Measurements from ENCODE around the gene AQP3. TPM values are rescaled to one million over a fixed set of nuclear protein-coding genes. Genes with fewer than 3 reads are reported as not detected.
A peak's percentile ranks its signal among the peaks of the same experiment; 100 is the strongest.
"Not testable (repeated sequence)": the region's sequence is repeated elsewhere in the genome, so short reads cannot be mapped to it uniquely, and the experiment has no call there.

Gene AQP3
- polyA plus RNA-seq (ENCODE audit: insufficient read length in 3 of 3), result 100 to 1,000 TPM in 1 of 3 donors, 10 to 100 TPM in 2; 36.4 to 207 (median 64.7) TPM
- long read RNA-seq, donor 1, transcript AQP3-201 (6 exons, 1,871 nt), result major isoform, 22 of 67 reads
- long read RNA-seq, donor 1, partial matches to known transcripts, result 43 of 67 reads
- long read RNA-seq, donor 1, other reads (novel, unspliced or antisense), result 0 of 67 reads
- long read RNA-seq, donor 2, transcript AQP3-201 (6 exons, 1,871 nt), result major isoform, 32 of 40 reads
- long read RNA-seq, donor 2, partial matches to known transcripts, result 5 of 40 reads
- long read RNA-seq, donor 2, other reads (novel, unspliced or antisense), result 0 of 40 reads
- long read RNA-seq, donor 3, transcript AQP3-201 (6 exons, 1,871 nt), result major isoform, 32 of 32 reads
- long read RNA-seq, donor 3, partial matches to known transcripts, result 0 of 32 reads
- long read RNA-seq, donor 3, other reads (novel, unspliced or antisense), result 0 of 32 reads
- long read RNA-seq, donor 4, transcript AQP3-201 (6 exons, 1,871 nt), result major isoform, 65 of 66 reads
- long read RNA-seq, donor 4, partial matches to known transcripts, result 0 of 66 reads
- long read RNA-seq, donor 4, other reads (novel, unspliced or antisense), result 0 of 66 reads
- long read RNA-seq, donor 5, result 0 reads
- long read RNA-seq, donor 6, transcript AQP3-201 (6 exons, 1,871 nt), result major isoform, 51 of 53 reads
- long read RNA-seq, donor 6, partial matches to known transcripts, result 0 of 53 reads
- long read RNA-seq, donor 6, other reads (novel, unspliced or antisense), result 0 of 53 reads
- long read RNA-seq, donor 7, transcript AQP3-201 (6 exons, 1,871 nt), result major isoform, 19 of 21 reads
- long read RNA-seq, donor 7, partial matches to known transcripts, result 0 of 21 reads
- long read RNA-seq, donor 7, other reads (novel, unspliced or antisense), result 0 of 21 reads
- long read RNA-seq, donor 8, transcript AQP3-201 (6 exons, 1,871 nt), result major isoform, 76 of 79 reads
- long read RNA-seq, donor 8, partial matches to known transcripts, result 0 of 79 reads
- long read RNA-seq, donor 8, other reads (novel, unspliced or antisense), result 0 of 79 reads
- long read RNA-seq, donor 9, transcript AQP3-201 (6 exons, 1,871 nt), result major isoform, 34 of 34 reads
- long read RNA-seq, donor 9, partial matches to known transcripts, result 0 of 34 reads
- long read RNA-seq, donor 9, other reads (novel, unspliced or antisense), result 0 of 34 reads
- long read RNA-seq, donor 10, transcript AQP3-201 (6 exons, 1,871 nt), result major isoform, 20 of 22 reads
- long read RNA-seq, donor 10, partial matches to known transcripts, result 0 of 22 reads
- long read RNA-seq, donor 10, other reads (novel, unspliced or antisense), result 0 of 22 reads
- long read RNA-seq, donor 11, transcript AQP3-201 (6 exons, 1,871 nt), result major isoform, 19 of 19 reads
- long read RNA-seq, donor 11, partial matches to known transcripts, result 0 of 19 reads
- long read RNA-seq, donor 11, other reads (novel, unspliced or antisense), result 0 of 19 reads
- long read RNA-seq, donor 12, transcript AQP3-201 (6 exons, 1,871 nt), result major isoform, 17 of 18 reads
- long read RNA-seq, donor 12, partial matches to known transcripts, result 0 of 18 reads
- long read RNA-seq, donor 12, other reads (novel, unspliced or antisense), result 0 of 18 reads
- long read RNA-seq, donor 13, result 0 reads
- long read RNA-seq, donor 14, transcript AQP3-201 (6 exons, 1,871 nt), result major isoform, 17 of 18 reads
- long read RNA-seq, donor 14, partial matches to known transcripts, result 0 of 18 reads
- long read RNA-seq, donor 14, other reads (novel, unspliced or antisense), result 0 of 18 reads
- long read RNA-seq, donor 15, transcript AQP3-201 (6 exons, 1,871 nt), result major isoform, 16 of 16 reads
- long read RNA-seq, donor 15, partial matches to known transcripts, result 0 of 16 reads
- long read RNA-seq, donor 15, other reads (novel, unspliced or antisense), result 0 of 16 reads
- long read RNA-seq, donor 16, transcript AQP3-201 (6 exons, 1,871 nt), result major isoform, 57 of 58 reads
- long read RNA-seq, donor 16, partial matches to known transcripts, result 0 of 58 reads
- long read RNA-seq, donor 16, other reads (novel, unspliced or antisense), result 0 of 58 reads

DNA sequence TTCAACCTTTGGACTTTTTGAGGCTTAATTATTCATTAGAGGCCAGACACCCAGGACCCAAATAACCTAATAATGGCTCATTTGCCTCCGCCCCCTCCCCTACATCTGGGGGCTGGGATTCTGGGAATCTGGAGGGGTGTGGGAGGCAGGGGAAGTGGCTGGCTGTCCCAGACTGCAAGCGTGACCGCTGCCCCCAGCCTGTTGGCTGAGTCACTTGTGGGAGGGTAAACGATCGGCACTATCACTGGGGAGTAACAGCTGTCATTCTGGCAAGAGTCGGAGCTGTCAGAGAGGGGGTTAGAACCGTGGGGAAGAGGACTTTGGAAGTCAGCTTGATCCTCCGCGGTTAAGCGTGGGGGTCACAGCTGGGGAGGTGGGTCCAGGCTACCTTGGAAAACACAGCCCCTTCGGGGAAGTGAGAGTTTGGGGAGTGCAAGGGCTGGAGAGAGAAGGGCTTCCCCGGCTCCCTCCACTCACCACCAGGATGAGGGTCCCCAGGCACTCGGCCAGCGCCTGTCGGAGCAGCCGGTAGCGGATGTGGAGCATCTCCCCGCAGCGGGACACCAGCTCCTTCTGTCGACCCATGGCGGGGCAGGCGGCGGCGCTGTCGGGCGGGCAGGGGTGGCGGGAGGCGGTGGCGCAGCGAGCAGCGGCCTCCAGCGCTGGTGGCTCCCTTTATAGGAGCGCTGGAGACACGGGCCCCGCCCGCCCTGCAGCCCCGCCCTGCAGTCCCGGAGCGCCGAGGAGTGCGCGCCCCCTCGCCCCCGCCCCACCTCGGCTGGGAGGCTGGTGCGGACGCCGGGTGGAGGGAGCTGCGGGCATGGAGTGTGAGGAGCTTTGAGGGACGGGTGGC lies at the start of gene AQP3:
TSS of gene AQP3 (minus strand) at position 648 of the 853 bp plus-strand sequence. CDS start at position 585, 63 bp downstream.
- peak in 6 of 11 donors; percentile 36 to 65 (median 46) for DNase-seq (ENCODE audit: extremely low read depth in 1 of 11, low read depth in 9 of 11, low spot score in 4 of 11)

DNA sequence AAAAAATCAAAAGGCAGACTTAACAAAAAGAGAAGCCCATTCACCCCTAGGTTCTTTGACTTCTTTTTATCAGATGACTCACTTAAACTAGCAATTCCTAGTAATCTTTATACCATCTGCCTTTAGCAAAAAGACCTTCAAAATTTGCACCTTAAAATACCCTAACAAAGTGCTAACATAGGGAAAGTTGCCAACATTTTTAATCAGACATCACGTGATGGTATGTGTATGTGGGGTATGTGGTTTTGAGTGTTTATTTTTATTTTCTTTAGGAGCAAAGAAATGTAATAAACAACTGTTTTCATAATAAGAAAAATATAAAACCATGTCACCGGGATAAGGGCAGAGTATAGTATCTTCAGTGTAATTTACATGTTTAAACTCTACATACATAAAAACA lies 46.4 kb upstream of the AQP3 start:
- DNase-seq (ENCODE audit: extremely low read depth in 1 of 11, low read depth in 9 of 11, low spot score in 4 of 11), result not testable (repeated sequence)

DNA sequence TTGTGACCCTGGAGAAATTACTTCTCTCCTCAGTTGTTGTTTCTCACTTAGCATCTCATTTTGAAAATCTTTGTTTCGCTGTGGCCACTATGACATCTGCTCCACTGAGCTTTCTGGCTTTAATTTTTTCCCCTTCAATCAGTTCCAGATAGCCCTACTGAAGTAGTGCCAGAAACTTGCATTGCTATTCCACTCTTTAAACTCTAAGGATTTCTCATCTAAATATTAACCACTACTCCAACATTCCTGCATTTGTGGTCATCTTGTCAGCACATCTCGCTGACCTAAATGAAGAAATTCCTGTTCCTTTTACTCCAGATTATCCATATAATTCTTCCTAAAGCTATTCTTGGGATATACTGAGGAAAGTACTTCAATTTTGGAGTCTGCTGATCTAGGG lies 41.7 kb upstream of the AQP3 start:
- no peak for DNase-seq (ENCODE audit: extremely low read depth in 1 of 11, low read depth in 9 of 11, low spot score in 4 of 11)

GRCh38 chr9:33485312-33485711 lies 37.9 kb upstream of the AQP3 start:
- not testable (repeated sequence) for DNase-seq (ENCODE audit: extremely low read depth in 1 of 11, low read depth in 9 of 11, low spot score in 4 of 11)

GRCh38 chr9:33480976-33481375 lies 33.6 kb upstream of the AQP3 start:
- DNase-seq (ENCODE audit: extremely low read depth in 1 of 11, low read depth in 9 of 11, low spot score in 4 of 11), result no peak

GRCh38 chr9:33480106-33480505 lies 32.7 kb upstream of the AQP3 start:
- no peak for DNase-seq (ENCODE audit: extremely low read depth in 1 of 11, low read depth in 9 of 11, low spot score in 4 of 11)

DNA sequence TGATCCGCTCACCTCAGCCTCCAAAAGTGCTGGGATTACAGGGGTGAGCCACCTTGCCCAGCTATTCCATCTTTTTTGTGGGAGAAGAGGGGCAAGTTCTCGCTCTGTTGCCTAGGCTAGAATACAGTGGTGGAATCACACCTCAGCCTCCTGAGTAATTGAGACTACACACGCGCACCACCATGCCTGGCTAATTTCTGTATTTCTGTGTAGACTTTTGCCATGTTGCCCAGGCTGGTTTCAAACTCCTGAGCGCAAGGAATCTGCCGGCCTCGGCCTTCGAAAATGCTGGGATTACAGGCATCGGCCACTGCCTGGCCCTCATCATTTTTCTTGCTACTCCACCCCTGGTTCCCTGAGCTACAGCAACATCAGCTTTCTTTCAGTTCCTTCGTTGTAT lies 29.1 kb upstream of the AQP3 start:
- DNase-seq (ENCODE audit: extremely low read depth in 1 of 11, low read depth in 9 of 11, low spot score in 4 of 11), result no peak

GRCh38 chr9:33475357-33475756 lies 28.0 kb upstream of the AQP3 start:
- DNase-seq (ENCODE audit: extremely low read depth in 1 of 11, low read depth in 9 of 11, low spot score in 4 of 11), result no peak

DNA sequence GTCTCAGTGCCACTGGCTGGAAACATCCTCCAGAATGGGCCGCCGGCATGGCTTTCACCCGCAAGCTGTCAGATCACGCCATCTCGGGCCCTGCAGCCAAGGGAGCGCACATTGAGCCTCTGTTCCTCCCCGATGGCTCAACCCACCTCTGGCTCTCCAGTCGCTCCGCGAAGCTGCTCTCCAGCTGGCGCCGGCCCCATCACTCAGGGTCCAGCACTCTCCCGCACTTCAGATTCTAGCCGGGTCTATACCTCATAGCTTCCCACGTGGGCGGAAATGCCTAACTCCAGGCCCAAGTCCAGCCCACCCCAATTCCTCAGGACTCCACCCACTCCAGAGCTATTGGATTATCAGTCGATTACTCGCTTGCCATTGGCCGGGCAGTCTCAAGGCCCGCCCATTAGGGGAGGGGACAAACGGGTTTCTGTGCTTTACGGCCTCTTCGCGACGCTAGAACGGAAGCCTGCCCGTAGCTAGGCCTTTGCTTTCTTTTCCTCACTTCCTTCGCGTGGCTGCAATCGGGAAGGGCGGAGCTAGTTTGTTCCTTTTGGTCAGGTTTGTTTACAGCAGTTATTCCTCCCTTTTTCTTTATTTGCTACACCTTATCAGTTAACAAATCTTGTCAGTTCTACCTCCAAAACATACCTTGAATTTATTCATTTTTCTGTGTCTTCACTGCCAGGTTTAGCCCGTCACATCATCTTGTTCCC lies 26.4 kb upstream of the AQP3 start, which contains the start of gene NOL6:
TSS of gene NOL6 (minus strand) at position 282 of the 710 bp plus-strand sequence. CDS start at position 200, 82 bp downstream.
- peak; percentile 96 to 100 (median 99) for DNase-seq (ENCODE audit: extremely low read depth in 1 of 11, low read depth in 9 of 11, low spot score in 4 of 11)

- DNase-seq (ENCODE audit: extremely low read depth in 1 of 11, low read depth in 9 of 11, low spot score in 4 of 11), result no peak
Observed at GRCh38 chr9:33472881-33473615, 25.7 kb upstream of the AQP3 start.

GRCh38 chr9:33472171-33472880 lies 24.9 kb upstream of the AQP3 start:
- DNase-seq (ENCODE audit: extremely low read depth in 1 of 11, low read depth in 9 of 11, low spot score in 4 of 11), result no peak

DNA sequence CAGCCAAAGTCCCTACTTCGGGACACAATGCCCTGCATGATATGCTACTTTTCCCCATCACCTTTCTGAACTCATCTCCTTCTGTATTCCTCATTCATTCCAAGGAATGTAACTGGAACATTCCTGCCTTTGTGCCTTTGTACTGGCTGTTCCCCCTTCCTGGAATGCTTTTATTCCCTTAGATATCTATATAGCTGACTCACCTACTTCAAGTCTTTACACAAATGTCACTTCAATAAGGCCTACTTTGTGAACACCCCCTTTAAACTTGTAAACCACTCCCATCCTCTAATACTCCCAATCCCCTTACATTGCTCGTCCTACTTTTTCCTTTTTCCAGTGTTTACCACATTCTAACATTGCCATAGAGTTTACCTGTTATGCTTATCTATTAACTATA lies 24.0 kb upstream of the AQP3 start:
- no peak for DNase-seq (ENCODE audit: extremely low read depth in 1 of 11, low read depth in 9 of 11, low spot score in 4 of 11)

- no peak for DNase-seq (ENCODE audit: extremely low read depth in 1 of 11, low read depth in 9 of 11, low spot score in 4 of 11)
Observed at GRCh38 chr9:33469891-33470290, 22.5 kb upstream of the AQP3 start.

GRCh38 chr9:33468797-33469621 lies 21.6 kb upstream of the AQP3 start:
- DNase-seq (ENCODE audit: extremely low read depth in 1 of 11, low read depth in 9 of 11, low spot score in 4 of 11), result no peak
